GM12872 (cell line): ENCODE results near the gene ZDHHC14.

ENCODE experiments used
- TF ChIP-seq, protein P1 (sequence below): IDR thresholded peaks from 3 replicates; pipeline ENCODE4 v1.5.1; 2011; ENCODE audit warnings: low read depth, mild to moderate bottlenecking, low read length, moderate library complexity; ENCODE audit not compliant: insufficient read depth

The ZDHHC14 gene

DNA sequence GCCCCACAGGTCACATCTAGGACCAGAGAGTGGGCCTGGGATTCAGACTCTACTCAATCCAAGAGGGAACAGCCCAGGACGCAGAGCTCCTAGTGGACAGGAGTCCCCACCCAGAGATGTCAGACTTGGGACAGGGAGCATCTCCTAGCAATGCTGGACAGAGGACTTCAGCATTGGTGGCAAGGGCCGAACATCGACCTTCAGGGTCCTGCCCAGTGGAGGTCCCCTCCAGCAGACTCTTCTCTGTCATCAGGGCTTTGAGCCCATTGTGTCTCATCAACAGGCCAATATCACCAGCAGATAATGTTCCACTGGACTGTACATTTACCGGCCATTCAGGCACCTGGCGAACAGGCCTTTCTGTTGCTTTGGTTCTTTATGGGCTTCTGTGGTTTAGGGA, 282.3 kb downstream of the ZDHHC14 start:
- TF ChIP-seq, protein P1, sequence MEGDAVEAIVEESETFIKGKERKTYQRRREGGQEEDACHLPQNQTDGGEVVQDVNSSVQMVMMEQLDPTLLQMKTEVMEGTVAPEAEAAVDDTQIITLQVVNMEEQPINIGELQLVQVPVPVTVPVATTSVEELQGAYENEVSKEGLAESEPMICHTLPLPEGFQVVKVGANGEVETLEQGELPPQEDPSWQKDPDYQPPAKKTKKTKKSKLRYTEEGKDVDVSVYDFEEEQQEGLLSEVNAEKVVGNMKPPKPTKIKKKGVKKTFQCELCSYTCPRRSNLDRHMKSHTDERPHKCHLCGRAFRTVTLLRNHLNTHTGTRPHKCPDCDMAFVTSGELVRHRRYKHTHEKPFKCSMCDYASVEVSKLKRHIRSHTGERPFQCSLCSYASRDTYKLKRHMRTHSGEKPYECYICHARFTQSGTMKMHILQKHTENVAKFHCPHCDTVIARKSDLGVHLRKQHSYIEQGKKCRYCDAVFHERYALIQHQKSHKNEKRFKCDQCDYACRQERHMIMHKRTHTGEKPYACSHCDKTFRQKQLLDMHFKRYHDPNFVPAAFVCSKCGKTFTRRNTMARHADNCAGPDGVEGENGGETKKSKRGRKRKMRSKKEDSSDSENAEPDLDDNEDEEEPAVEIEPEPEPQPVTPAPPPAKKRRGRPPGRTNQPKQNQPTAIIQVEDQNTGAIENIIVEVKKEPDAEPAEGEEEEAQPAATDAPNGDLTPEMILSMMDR: no peak

DNA sequence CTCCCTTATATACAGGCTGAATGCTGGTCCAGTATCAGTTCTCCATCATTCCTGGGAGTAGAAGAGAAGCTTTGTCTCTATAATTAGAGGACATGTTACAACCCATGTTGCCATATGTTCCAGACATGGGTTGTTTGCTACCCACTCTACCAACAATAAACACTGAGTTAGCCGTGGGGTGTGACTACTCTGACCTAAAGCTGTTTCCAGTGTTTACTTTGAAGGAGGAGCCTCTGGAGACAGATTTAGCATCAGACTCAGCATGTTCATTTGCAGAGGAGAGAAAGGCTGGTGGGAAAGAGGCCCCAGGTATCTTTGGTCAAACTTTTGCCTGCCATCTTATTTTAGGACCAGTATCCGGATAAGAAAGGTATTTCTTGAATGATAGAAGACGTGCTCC, 284.2 kb downstream of the ZDHHC14 start:
- TF ChIP-seq, protein P1: no peak

- TF ChIP-seq, protein P1: no peak
Measured at GRCh38 chr6:157666729-157667128, 285.7 kb downstream of the ZDHHC14 start.

GRCh38 chr6:157667211-157668008, 286.4 kb downstream of the ZDHHC14 start:
- TF ChIP-seq, protein P1: peak; percentile 75

GRCh38 chr6:157668009-157668401, 287.0 kb downstream of the ZDHHC14 start:
- TF ChIP-seq, protein P1: no peak

- TF ChIP-seq, protein P1: no peak
Measured at GRCh38 chr6:157668713-157669112, 287.7 kb downstream of the ZDHHC14 start.

- TF ChIP-seq, protein P1: no peak
Measured at GRCh38 chr6:157669323-157669722, 288.3 kb downstream of the ZDHHC14 start.
